Activated CD4-positive, CD25-positive, alpha-beta regulatory T cell treated with anti-CD3 and anti-CD28 coated beads, Interleukin-2, amount 50 U/mL, for 16 hours (primary cell): ENCODE data around the gene NACC2.

Experiments used
- DNase-seq: peaks from one replicate; pipeline ENCODE4 v3.0.0-alpha.2; 2020; ENCODE audit warnings: low read depth, low spot score

The NACC2 gene

GRCh38 chr9:136057236-136058081 is 37.6 kb downstream of the NACC2 start:
- DNase-seq: no peak

DNA sequence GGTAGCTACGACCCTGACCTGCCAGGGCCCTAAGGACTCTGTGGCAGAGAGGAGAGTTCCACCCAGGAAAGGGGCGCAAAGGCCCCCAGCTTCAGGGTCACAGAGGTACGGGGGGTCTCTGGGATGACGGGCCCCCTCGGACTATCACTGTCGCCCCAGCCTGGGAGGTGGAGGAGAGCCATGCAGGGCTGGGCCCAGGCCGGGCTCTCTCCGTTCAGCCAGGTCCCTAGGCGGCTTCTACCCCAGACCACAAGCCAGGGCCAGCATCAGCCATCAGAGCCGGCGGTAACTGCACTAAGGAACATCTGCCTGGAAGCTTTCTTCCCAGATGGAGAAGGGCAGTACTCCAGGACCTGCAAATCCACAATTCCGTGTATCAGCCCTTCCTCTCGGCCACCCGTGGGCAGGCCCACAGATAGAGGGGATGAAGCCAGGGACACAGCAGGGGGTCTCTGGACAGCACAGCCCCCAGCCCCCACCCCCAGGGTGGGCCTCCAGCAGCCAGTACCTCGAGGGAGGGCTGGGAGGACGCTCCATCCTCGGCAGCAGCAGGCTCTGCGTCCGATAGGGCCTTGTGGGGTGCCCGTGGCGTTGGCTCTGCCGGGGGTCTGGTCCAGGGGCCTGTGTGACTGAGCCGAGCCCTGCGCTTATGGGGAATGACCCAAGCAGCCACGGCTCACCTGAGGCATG is 38.4 kb downstream of the NACC2 start:
- DNase-seq: no peak

DNA sequence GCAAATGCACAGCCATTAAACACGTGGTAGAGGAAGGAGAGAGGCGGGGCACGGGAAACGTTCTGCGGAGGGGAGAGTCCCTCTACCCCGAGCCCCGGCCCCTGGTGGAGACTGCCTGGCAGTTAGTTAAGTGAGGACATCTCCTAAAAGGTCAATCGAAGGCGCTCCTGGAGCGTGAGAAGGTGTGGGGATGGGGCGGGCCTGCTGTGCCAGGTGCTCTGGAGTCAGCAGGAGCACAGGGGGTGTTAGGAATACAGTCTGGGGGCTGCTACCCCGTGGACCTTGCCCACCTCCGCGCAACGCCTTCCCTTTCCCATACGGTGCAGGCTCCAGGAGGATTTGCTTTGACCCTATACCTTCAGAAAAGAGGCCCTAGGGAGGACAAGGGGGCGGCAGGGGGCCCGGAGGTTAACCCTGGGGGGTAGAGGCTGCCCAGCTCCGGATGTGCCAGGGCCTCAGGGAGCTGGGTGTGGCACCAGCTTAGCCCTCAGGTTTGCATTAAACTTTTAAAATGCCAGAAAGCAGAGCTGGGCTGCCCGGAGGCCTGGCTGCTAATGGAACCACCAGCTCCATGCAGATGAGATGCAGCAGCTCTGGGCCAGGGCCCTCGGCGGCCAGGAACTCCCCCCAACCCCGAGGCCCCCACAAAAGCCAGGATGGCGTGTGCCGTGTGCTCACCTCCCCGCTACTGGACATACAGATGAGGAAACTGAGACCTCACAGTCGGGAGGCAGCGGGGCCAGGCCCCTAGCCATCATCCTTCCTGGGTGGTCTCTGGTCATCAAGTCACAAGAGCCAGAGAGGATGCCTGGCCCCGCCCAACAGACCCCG is 39.2 kb downstream of the NACC2 start:
- DNase-seq: no peak

- no peak for DNase-seq
These were observed 40.0 kb downstream of the NACC2 start for GRCh38 chr9:136054798-136055714.

GRCh38 chr9:136054146-136054545 is 40.9 kb downstream of the NACC2 start:
- no peak for DNase-seq

GRCh38 chr9:136053757-136054142 is 41.3 kb downstream of the NACC2 start:
- no peak for DNase-seq

- no peak for DNase-seq
These were observed 41.9 kb downstream of the NACC2 start for GRCh38 chr9:136052991-136053756.

DNA sequence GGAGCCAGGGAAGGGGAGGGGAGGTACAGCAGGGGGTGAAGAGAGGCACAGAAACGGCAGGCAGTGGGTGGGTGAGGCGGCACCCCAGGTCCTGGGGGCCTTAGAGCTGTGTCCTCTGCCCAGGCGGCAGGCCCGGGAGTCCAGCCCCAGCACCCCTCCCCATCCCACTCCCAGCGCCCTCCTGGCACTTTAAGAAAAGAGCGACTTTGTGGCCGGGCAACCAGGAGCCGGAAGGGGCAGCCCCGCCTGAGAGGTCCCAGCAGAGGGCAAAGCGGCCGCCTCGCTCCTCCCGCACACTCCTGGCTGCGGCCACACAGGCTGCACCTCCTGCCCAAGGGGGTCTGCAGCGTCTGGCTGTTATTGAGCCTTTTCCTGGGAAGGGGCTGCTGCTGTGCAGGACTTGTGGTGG is 42.6 kb downstream of the NACC2 start:
- no peak for DNase-seq

- no peak for DNase-seq
These were observed 43.1 kb downstream of the NACC2 start for GRCh38 chr9:136051837-136052471.

GRCh38 chr9:136051453-136051836 is 43.6 kb downstream of the NACC2 start:
- DNase-seq: no peak

DNA sequence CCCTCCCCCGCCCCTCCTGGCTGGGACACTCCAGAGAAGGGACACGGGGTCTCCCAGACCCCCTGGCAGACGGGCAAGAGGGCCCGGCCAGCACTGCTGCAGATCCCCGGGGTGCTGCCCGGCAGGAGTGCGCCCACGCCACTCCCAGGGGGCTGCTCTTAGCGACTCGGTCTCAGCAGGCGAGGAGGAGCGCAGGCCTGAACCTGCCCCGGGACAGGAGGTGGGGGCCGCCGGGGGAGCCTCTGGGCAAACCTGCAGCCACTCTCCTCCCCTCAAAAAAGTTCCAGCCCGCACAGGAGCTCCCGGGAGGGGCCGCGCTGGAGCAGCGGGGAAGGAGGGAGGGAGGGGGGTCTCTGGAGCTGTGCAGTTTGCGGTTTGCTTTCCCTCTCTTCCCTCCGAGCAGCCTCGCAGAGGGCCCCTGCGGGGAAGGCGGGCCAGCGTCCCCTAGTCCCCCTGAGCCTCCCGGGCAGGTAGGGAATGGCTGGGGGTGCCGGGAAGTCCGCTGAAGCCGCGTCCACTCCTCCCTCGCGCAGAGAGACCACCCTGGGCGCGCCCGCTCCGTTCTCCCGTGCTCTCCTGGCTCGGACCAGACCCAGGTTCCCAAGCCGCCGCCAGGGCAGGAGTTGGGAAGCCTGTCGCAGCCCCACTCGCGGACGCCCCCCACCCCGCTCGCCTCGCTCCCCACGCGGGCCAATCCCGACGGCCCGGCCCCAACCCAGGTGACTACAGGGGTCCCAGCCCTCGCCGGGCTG is 44.2 kb downstream of the NACC2 start:
- DNase-seq: no peak

DNA sequence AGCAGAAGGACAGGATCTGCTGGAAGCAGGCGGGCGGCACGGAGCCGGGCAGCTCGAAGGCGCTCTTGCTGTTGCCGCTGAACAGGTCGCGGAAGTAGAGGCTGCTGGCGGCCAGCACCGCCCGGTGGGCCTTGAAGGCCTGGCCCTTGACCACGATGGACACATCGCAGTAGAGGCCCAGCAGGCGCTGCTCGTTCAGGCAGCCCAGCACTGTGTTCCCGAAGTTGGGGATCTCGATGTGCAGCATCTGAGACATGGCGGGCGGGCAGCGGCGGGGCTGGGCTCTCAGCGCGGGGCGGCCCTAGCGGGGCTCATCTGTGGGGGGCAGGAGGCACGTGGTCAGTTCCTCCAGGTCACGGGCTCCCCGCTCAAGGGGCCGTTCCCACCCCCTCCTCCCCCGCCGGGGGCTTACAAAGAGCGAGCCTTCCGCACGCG is 44.8 kb downstream of the NACC2 start:
- DNase-seq: no peak

DNA sequence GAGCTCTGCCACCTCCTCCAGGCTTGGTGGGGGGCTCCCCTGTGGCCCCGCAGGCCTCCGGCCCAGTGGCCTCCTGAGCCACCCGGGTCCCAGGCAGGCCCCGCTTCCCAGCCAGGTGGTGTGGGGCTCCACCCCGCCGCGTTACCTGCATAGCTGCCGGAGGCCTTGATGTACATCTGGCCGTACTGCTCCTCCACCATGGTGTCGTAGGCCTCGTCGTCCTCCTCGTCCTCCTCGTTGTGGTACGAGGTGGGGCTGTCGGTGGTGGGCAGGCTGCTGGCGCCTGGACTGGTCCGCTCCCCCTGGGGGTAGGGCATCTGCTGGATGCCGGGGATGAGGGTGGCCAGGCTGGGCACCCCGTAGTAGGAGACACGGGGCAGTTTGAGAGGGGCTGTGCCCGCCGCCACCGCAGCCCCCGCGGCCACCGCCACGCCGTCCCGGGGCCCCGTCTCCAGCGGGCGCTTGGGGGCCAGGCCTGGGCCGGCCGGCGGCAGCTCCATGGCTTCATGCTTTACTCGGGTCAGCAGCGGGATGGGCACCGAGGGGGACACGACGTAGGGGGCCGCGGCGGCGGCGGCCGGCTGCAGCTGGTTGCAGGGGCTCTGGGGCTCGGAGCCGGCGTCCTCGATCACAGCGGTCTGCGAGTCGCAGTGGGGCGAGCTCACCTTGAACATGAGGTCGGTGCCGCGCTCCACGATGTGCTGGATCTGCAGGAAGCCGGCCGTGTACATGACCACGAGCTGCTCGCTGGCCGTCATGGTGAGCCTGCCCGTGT is 45.4 kb downstream of the NACC2 start:
- DNase-seq: no peak

- no peak for DNase-seq
These were observed 46.3 kb downstream of the NACC2 start for GRCh38 chr9:136048560-136049411.

GRCh38 chr9:136047775-136048559 is 47.1 kb downstream of the NACC2 start:
- DNase-seq: no peak

- DNase-seq: no peak
These were observed 47.9 kb downstream of the NACC2 start for GRCh38 chr9:136047076-136047774.
